Tibial nerve (tissue), 4 donors: ENCODE measurements around the gene DPP3. TPM values are rescaled to one million over a fixed set of nuclear protein-coding genes. Genes with fewer than 3 reads are reported as not detected.
"Not testable (repeated sequence)": the region's sequence is repeated elsewhere in the genome, so short reads cannot be mapped to it uniquely, and the experiment has no call there.

Experiments used
- DNase-seq, 2 donors: peaks; one replicate each; pipeline ENCODE4 v3.0.0-alpha.2; 2019; ENCODE audit warnings: low spot score in 2 of 2
- H3K27ac ChIP-seq, 4 donors: fragments of 200-600 bp; sonication (generic) in 3 of 4; one replicate each; pipeline ENCODE4 v1.5.1; 2017 to 2019; ENCODE audit warnings: mild to moderate bottlenecking in 1 of 4
- H3K27me3 ChIP-seq, 2 donors: fragments of 200-600 bp; sonication (generic) in 1 of 2; one replicate each; pipeline versions ENCODE4 v1.5.1 to v1.6.0; 2017 to 2019
- H3K36me3 ChIP-seq, 3 donors: fragments of 200-600 bp; sonication (generic); one replicate each; pipeline ENCODE4 v1.5.1; 2018 to 2019
- H3K4me1 ChIP-seq, 4 donors: fragments of 200-600 bp; sonication (generic) in 3 of 4; one replicate each; pipeline ENCODE4 v1.5.1; 2017 to 2019
- H3K4me3 ChIP-seq, 4 donors: fragments of 200-600 bp; sonication (generic) in 3 of 4; one replicate each; pipeline ENCODE4 v1.5.1; 2017 to 2019; ENCODE audit warnings: mild to moderate bottlenecking in 1 of 4, moderate library complexity in 1 of 4
- H3K9me3 ChIP-seq, 4 donors: fragments of 200-600 bp; sonication (generic) in 3 of 4; one replicate each; pipeline ENCODE4 v1.5.1; 2017 to 2019
- CTCF ChIP-seq, 5 experiments: fragments of 200-600 bp in 3 of 5; fragments of 450-650 bp in 2 of 5; sonication (generic) in 3 of 5; IDR thresholded peaks; one replicate each; pipeline ENCODE4 v1.5.1; 2016 to 2019; ENCODE audit warnings: antibody characterized with exemption in 5 of 5, mild to moderate bottlenecking in 3 of 5, moderate library complexity in 2 of 5
- EP300 ChIP-seq, 2 donors: sonication (generic); formaldehyde crosslinking; IDR thresholded peaks; one replicate each; pipeline ENCODE4 v1.6.1; 2017; ENCODE audit warnings: antibody characterized with exemption in 2 of 2, mild to moderate bottlenecking in 1 of 2
- POLR2A ChIP-seq, 2 donors: fragments of 450-650 bp; IDR thresholded peaks; one replicate each; pipeline ENCODE4 v1.6.1; 2017; ENCODE audit warnings: antibody characterized with exemption in 2 of 2, mild to moderate bottlenecking in 2 of 2, moderate library complexity in 2 of 2
- WGBS, 2 donors: methylation state at CpG; one replicate each; pipeline ENCODE4 v1.1.5; 2018; 5-methylcytosine and 5-hydroxymethylcytosine counted together
- total RNA-seq, 4 donors: library from RNA; depleted of rRNA; stranded (reverse); fragments of >200 nt; gene quantifications; one replicate each; pipeline ENCODE4 v1.1.0, GENCODE V29; 2016

The DPP3 gene, protein sequence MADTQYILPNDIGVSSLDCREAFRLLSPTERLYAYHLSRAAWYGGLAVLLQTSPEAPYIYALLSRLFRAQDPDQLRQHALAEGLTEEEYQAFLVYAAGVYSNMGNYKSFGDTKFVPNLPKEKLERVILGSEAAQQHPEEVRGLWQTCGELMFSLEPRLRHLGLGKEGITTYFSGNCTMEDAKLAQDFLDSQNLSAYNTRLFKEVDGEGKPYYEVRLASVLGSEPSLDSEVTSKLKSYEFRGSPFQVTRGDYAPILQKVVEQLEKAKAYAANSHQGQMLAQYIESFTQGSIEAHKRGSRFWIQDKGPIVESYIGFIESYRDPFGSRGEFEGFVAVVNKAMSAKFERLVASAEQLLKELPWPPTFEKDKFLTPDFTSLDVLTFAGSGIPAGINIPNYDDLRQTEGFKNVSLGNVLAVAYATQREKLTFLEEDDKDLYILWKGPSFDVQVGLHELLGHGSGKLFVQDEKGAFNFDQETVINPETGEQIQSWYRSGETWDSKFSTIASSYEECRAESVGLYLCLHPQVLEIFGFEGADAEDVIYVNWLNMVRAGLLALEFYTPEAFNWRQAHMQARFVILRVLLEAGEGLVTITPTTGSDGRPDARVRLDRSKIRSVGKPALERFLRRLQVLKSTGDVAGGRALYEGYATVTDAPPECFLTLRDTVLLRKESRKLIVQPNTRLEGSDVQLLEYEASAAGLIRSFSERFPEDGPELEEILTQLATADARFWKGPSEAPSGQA
- 10 to 100 TPM; 12.2 to 41.8 (median 25.0) TPM for total RNA-seq

DNA sequence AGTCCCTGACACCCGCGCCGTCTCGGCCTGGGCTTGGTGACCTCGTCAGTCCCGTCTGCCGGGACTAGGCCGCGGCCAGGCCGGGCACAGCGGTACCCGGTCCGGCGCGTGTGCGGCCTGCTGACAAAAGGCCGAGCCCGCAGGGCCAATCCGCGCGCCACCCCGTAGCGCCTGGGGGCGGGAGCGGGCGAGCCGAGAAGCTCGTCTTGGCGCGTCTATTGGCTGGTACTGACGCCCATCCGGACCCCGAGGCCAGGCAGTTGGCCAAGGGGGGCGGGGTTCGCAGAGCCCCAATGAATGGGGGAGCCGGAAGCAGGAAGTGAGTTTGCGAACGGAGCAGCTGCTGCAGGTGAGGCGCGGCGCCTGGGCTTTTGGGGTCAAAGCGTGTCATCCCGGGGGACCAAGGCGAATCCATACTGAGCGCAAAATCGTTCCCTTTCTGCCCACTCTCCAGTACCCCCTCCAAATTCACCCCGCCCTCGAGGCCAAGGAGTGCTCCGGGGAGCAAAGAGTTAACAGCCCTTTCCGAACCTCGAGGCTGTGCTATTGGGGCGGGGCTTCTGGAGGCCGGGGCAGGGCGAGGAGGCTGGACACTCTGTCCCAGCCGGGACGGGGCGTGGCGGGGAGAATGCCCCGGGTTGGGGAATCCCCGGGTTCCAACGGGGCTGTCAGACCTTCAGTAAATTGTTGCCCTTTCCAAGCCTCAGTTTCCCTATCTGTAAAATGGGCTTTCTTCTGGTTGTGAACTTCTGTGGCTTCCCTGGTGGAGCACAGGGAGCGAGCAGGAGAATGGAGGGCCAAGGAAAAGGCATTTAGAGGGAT, at the start of gene DPP3:
Gene DPP3, plus strand, starts transcription at position 318 of the 822 bp plus-strand sequence. CDS start 1,767 bp downstream, outside the sequence.
- no peaks in the 10 kb centered on the region for H3K9me3 ChIP-seq
- H3K27me3 ChIP-seq, result no peaks in the 10 kb centered on the region
- peak within 1 kb of the TSS; percentile 73 to 94 (median 91) for H3K27ac ChIP-seq
- peak; percentile 95 for DNase-seq
- H3K36me3 ChIP-seq, result peaks cover 0 to 43% (median 0%) of the 10 kb centered on the region in 3 donors
- H3K4me1 ChIP-seq, result peaks cover 0 to 26% (median 9%) of the 10 kb centered on the region in 4 donors
- H3K4me3 ChIP-seq, result peak within 1 kb of the TSS; percentile 57 to 98 (median 78)
- TF ChIP-seq CTCF (IDR thresholded peaks at IDR 0.05), result peak in 2 of 5 experiments; percentile 43 to 44
- TF ChIP-seq POLR2A (IDR thresholded peaks at IDR 0.05), result peak; percentile 83 to 89
- peak; percentile 64 to 94 for TF ChIP-seq EP300 (IDR thresholded peaks at IDR 0.05)
- WGBS, 2 donors, result 1 to 2% methylated on average over 30 to 51 of the region's 62 CpGs

DNA sequence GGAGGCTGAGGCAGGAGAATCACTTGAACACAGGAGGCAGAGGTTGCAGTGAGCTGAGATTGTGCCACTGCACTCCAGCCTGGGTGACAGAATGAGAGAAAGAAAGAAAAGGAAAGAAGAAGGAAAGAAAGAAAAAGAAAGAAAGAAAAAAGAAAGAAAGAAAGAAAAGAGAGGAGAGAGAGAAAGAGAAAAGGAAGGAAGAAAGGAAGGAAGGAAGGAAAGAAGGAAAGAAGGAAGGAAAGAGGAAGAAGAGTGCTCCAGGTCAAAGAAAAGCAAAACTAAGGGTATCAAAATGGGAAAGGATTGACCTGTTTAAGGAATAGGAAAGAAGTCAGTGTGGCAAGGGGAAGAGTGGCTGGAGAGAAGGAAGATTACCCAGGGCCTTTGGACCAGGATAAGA, 48.9 kb upstream of the DPP3 start:
- H3K36me3 ChIP-seq, result peaks cover 0 to 49% (median 0%) of the 10 kb centered on the region in 3 donors
- not testable (repeated sequence) for H3K4me3 ChIP-seq, DNase-seq

DNA sequence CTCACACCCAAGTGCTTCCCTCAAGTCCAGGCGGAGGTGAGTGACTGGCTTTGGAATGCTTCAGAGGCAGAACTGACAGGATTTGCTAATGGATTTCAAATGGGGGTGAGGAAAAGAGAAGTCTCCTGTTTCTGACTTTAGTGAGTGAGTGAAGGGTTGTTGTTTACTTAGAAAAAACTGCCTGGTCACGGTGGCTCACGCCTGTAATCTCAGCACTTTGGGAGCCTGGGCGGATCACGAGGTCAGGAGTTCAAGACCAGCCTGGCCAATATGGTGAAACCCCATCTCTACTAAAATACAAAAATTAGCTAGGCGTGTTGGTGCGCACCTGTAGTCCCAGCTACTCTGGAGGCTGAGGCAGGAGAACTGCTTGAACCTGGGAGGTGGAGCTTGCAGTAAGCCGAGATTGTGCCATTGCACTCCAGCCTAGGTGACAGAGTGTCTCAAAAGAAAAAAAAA, 48.3 kb upstream of the DPP3 start:
- peaks cover 0 to 55% (median 0%) of the 10 kb centered on the region in 3 donors for H3K36me3 ChIP-seq
- not testable (repeated sequence) for DNase-seq, H3K4me3 ChIP-seq, H3K27me3 ChIP-seq, H3K4me1 ChIP-seq, H3K27ac ChIP-seq, H3K9me3 ChIP-seq
- 84 to 86% methylated on average over 8 of the region's 8 CpGs for WGBS, 2 donors

More for the DNA sequence above, 48.9 kb upstream of the DPP3 start:
- not testable (repeated sequence) for H3K27me3 ChIP-seq, H3K9me3 ChIP-seq, H3K4me1 ChIP-seq, H3K27ac ChIP-seq

DNA sequence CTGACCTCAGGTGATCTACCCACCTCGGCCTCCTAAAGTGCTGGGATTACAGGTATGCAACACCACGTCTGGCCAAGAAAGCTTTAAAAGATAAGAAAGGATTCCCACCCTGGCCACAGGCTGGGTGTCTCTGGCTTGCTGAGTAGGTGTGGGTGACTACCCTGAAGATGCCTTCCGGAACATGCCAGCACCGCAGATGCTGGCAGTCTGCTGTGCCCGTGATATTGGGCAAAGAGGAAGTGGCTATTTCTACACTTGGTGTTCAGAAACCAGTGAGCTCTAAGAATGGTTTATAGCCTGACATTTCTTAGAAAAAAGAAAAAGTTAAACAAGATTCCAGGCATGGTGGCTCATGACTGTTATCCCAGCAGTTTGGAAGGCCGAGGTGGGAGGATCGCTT, 47.6 kb upstream of the DPP3 start:
- 85 to 86% methylated on average over 6 to 7 of the region's 7 CpGs for WGBS, 2 donors
- H3K4me1 ChIP-seq, result peaks cover 0 to 9% (median 0%) of the 10 kb centered on the region in 4 donors
- no peak for DNase-seq

DNA sequence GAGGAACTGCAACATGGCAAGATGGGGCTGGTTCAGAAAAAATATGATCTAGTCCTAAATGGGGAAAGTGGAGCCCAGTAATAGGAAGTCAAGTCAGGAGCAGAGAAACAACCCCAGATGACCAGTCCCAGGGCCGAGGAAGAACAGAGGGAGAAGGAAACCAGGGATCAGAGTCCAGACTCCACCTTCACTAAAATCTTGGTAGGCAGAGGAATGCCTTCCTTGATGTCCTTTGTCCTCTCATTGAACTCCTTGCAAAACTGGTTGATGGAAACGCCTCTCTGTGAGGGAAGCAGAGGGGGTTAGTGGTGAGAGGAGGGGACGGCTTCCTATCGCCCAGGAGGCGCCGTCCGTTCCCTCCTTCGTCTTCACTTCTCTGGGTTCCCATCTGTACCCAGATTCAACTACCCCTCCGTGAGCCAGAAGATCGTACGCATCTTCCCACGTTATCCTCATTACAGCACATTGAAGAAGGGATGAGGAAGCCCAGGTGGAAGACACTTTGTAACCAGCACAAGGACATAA, 42.2 kb upstream of the DPP3 start:
- TF ChIP-seq CTCF (IDR thresholded peaks at IDR 0.05) (no peak), EP300 (IDR thresholded peaks at IDR 0.05) (no peak), POLR2A (IDR thresholded peaks at IDR 0.05) (no peak)
- Histone ChIP-seq H3K4me1 (peaks cover 0 to 17% (median 6%) of the 10 kb centered on the region in 4 donors), H3K36me3 (peaks cover 0 to 41% (median 0%) of the 10 kb centered on the region in 3 donors), H3K27ac (peak overlapping the region in 3 of 4 donors; percentile 82 to 91 (median 82)), H3K27me3 (no peaks in the 10 kb centered on the region), H3K4me3 (peak overlapping the region; percentile 45 to 87 (median 80)), H3K9me3 (peaks cover 0 to 7% (median 0%) of the 10 kb centered on the region in 4 donors)
- DNase-seq, result no peak
- 8 to 11% methylated on average over 12 of the region's 12 CpGs for WGBS, 2 donors

More for the DNA sequence above, 47.6 kb upstream of the DPP3 start:
- TF ChIP-seq POLR2A (IDR thresholded peaks at IDR 0.05), result no peak
- no peak for TF ChIP-seq CTCF (IDR thresholded peaks at IDR 0.05)
- TF ChIP-seq EP300 (IDR thresholded peaks at IDR 0.05), result no peak
- Histone ChIP-seq H3K36me3 (peaks cover 0 to 57% (median 0%) of the 10 kb centered on the region in 3 donors), H3K27me3 (no peaks in the 10 kb centered on the region), H3K4me3 (no peak overlapping the region), H3K27ac (no peak overlapping the region), H3K9me3 (no peaks in the 10 kb centered on the region)
